Measurements from ENCODE around the gene SSB.
"Not testable (repeated sequence)": the region's sequence is repeated elsewhere in the genome, so short reads cannot be mapped to it uniquely, and the experiment has no call there.

The SSB gene

DNA sequence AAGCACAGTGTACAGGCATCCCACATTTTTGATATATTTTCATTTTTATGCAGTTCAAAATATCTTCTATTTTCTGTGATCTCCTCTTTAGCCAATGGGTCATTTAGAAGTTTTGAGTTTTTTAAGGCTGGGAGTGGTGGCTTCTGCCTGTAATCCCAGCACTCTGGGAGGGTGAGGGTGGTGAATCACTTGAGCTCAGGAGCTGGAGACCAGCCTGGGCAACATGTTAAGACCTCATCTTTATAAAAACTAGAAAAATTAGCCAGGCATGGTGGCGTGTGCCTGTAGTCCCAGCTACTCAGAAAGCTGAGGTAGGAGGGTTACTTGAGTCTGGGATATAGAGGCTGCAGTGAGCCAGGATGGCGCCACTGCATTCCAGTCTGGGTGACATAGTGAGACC is 46.3 kb downstream of the SSB start:
- H3K4me1 Mint-ChIP-seq = peaks cover 28% of the 10 kb centered on the region
- peaks cover 47% of the 10 kb centered on the region for H3K36me3 Mint-ChIP-seq (ENCODE audit: low read depth)
- no peaks in the 10 kb centered on the region for H3K27me3 Mint-ChIP-seq (ENCODE audit: low read depth)
- H3K9me3 Mint-ChIP-seq = peaks cover 5% of the 10 kb centered on the region
- H3K27ac Mint-ChIP-seq = peak overlapping the region in 1 of 3 experiments; percentile 18
- TF ChIP-seq, protein P1, sequence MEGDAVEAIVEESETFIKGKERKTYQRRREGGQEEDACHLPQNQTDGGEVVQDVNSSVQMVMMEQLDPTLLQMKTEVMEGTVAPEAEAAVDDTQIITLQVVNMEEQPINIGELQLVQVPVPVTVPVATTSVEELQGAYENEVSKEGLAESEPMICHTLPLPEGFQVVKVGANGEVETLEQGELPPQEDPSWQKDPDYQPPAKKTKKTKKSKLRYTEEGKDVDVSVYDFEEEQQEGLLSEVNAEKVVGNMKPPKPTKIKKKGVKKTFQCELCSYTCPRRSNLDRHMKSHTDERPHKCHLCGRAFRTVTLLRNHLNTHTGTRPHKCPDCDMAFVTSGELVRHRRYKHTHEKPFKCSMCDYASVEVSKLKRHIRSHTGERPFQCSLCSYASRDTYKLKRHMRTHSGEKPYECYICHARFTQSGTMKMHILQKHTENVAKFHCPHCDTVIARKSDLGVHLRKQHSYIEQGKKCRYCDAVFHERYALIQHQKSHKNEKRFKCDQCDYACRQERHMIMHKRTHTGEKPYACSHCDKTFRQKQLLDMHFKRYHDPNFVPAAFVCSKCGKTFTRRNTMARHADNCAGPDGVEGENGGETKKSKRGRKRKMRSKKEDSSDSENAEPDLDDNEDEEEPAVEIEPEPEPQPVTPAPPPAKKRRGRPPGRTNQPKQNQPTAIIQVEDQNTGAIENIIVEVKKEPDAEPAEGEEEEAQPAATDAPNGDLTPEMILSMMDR (IDR thresholded peaks at IDR 0.05; ENCODE audit: unreplicated experiment in 3 of 3) = no peak
- no peak overlapping the region for H3K4me3 Mint-ChIP-seq

DNA sequence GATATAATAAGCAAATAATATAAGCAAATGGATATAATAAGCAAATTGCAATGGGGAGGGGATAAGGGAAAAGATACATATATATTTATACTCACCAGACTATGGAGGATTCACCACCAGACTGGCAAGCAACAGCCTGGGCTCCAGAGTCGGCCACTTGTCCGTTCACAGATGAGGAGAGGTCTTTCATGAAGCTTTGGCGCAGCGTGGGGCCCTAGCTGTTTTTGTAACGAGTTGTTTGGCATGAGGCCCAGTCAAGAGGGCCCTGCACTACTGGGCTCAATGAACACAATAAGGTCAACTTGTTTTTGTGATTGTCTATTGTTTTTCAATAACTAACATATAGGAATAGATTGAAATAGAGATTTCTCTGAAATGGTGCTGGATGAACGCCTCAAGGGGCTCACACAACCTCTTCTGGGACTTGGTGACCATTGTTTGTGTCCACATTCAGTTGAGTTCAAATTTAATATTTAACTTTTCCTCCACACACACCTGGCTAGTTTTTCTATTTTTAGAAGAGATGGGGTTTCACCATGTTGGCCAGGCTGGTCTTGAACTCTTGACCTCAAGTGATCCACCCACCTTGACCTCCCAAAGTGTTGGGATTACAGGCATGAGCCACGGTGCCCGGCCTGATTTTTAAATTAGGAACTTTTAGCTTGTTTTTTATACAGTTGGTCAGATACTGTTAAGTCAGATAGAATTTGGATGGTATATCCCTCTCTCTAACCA is 50.5 kb downstream of the SSB start:
- not testable (repeated sequence) for H3K9me3 Mint-ChIP-seq; H3K4me3 Mint-ChIP-seq; H3K27me3 Mint-ChIP-seq (ENCODE audit: low read depth); H3K27ac Mint-ChIP-seq
- H3K4me1 Mint-ChIP-seq = peaks cover 16% of the 10 kb centered on the region
- H3K36me3 Mint-ChIP-seq (ENCODE audit: low read depth) = peaks cover 56% of the 10 kb centered on the region

GRCh38 chr2:169849710-169850109 is 51.0 kb downstream of the SSB start:
- TF ChIP-seq, protein P1 (IDR thresholded peaks at IDR 0.05; ENCODE audit: unreplicated experiment in 3 of 3) = no peak
- H3K4me3 Mint-ChIP-seq = no peak overlapping the region
- peaks cover 7% of the 10 kb centered on the region for H3K9me3 Mint-ChIP-seq
- no peaks in the 10 kb centered on the region for H3K27me3 Mint-ChIP-seq (ENCODE audit: low read depth)
- no peak overlapping the region for H3K27ac Mint-ChIP-seq
- peaks cover 53% of the 10 kb centered on the region for H3K36me3 Mint-ChIP-seq (ENCODE audit: low read depth)
- H3K4me1 Mint-ChIP-seq = peaks cover 13% of the 10 kb centered on the region

GRCh38 chr2:169853041-169853668 is 54.5 kb downstream of the SSB start:
- Mint-ChIP-seq H3K4me3 (no peak overlapping the region), H3K27me3 (ENCODE audit: low read depth) (no peaks in the 10 kb centered on the region), H3K9me3 (peaks cover 7% of the 10 kb centered on the region), H3K4me1 (no peaks in the 10 kb centered on the region), H3K36me3 (ENCODE audit: low read depth) (peaks cover 60% of the 10 kb centered on the region), H3K27ac (no peak overlapping the region)
- TF ChIP-seq, protein P1 (IDR thresholded peaks at IDR 0.05; ENCODE audit: unreplicated experiment in 3 of 3) = no peak

- not testable (repeated sequence) for H3K4me3 Mint-ChIP-seq; H3K27me3 Mint-ChIP-seq (ENCODE audit: low read depth); H3K9me3 Mint-ChIP-seq; H3K4me1 Mint-ChIP-seq; H3K27ac Mint-ChIP-seq
- H3K36me3 Mint-ChIP-seq (ENCODE audit: low read depth) = peaks cover 57% of the 10 kb centered on the region
These were observed 56.9 kb downstream of the SSB start for GRCh38 chr2:169855281-169856258.

DNA sequence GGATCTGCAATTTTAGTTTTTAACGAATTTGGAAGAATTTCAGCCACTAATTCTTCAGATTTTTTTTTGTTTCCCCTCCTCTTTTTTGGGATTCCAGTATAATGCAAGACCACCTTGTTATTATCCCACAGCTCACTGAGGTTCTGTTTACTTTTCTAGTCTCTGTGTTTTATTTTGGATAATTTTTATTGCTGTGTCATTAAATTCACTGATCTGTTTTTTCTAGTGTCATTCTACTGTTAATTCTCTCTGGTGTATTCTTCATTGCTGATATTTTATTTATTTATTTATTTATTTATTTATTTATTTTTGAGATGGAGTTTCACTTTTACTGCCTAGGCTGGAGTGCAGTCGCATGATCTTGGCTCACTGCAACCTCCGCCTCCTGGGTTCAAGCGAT is 60.8 kb downstream of the SSB start:
- no peaks in the 10 kb centered on the region for H3K27me3 Mint-ChIP-seq (ENCODE audit: low read depth)
- no peak overlapping the region for H3K27ac Mint-ChIP-seq
- peaks cover 8% of the 10 kb centered on the region for H3K9me3 Mint-ChIP-seq
- H3K4me1 Mint-ChIP-seq = peaks cover 13% of the 10 kb centered on the region
- peaks cover 56% of the 10 kb centered on the region for H3K36me3 Mint-ChIP-seq (ENCODE audit: low read depth)
- no peak overlapping the region for H3K4me3 Mint-ChIP-seq
- TF ChIP-seq, protein P1 (IDR thresholded peaks at IDR 0.05; ENCODE audit: unreplicated experiment in 3 of 3) = no peak

Data from nephron (organoid).